Fibroblast of pulmonary artery (primary cell): ENCODE measurements around the gene ZDHHC9.

ENCODE experiments used
- DNase-seq: peaks from one replicate; pipeline ENCODE4 v3.0.0-alpha.2; 2010; ENCODE audit warnings: low read depth
- H3K4me3 ChIP-seq: replicated peaks from 2 replicates; pipeline ENCODE4 v1.5.1; 2011; ENCODE audit warnings: low read depth, mild to moderate bottlenecking, control low read depth, low read length, moderate library complexity
- TF ChIP-seq, protein P1 (sequence below): IDR thresholded peaks from 2 replicates; pipeline ENCODE4 v1.5.1; 2011; ENCODE audit warnings: mild to moderate bottlenecking, control low read depth, low read length, inconsistent platforms; ENCODE audit errors: missing control alignments

ZDHHC9 gene

DNA sequence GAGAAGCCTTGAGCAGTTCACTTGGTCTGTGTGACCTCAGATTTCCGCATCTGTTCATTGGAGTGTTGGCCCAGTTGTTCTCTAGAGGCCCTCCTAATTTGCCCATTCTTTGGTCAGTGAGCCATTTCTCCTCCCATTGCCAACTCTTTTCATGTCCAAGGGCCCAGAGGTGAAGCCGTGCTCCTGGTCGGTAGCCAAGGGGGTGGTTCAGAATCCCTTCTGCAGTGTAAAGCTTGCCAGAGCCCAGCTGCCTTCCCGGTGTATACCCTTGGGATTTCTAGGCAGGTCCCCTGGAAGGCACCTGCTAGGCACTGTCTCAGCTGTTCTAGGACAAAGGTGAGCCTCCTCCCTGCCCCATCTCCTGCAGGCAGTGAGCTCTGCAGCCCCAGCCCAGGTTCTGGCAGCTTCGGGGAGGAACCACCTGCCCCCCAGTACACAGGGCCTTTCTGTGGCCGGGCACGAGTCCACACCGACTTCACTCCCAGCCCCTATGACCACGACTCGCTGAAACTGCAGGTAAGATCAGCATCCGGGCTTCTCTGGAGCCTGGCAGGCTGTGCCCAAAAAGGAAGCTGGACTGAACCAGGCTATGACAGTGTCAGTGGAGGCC is 51.6 kb downstream of the ZDHHC9 start:
- DNase-seq, result no peak
- TF ChIP-seq, protein P1, sequence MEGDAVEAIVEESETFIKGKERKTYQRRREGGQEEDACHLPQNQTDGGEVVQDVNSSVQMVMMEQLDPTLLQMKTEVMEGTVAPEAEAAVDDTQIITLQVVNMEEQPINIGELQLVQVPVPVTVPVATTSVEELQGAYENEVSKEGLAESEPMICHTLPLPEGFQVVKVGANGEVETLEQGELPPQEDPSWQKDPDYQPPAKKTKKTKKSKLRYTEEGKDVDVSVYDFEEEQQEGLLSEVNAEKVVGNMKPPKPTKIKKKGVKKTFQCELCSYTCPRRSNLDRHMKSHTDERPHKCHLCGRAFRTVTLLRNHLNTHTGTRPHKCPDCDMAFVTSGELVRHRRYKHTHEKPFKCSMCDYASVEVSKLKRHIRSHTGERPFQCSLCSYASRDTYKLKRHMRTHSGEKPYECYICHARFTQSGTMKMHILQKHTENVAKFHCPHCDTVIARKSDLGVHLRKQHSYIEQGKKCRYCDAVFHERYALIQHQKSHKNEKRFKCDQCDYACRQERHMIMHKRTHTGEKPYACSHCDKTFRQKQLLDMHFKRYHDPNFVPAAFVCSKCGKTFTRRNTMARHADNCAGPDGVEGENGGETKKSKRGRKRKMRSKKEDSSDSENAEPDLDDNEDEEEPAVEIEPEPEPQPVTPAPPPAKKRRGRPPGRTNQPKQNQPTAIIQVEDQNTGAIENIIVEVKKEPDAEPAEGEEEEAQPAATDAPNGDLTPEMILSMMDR, result no peak

DNA sequence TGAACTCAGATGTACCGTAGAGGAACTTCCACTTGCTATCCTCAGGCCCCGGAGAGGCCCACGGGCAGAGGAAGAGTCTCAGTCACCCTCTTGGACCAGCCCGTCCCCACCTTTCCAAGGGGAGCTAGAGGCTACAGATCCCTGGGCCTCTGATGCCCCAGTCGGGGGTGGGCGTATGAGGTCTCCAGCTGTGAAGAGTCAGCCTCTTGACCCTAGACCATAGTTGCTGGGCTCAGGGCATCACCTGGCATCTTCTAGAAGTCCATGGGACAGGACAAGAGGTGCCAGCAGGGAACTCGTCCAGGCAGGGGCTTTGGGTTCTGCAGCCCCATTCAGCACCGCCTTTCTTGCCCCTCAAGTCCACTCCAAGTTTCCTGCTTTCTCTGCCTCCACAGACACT is 52.4 kb downstream of the ZDHHC9 start:
- no peak for DNase-seq
- TF ChIP-seq, protein P1, result no peak
- H3K4me3 ChIP-seq, result no peak overlapping the region

More for the DNA sequence above, 51.6 kb downstream of the ZDHHC9 start:
- H3K4me3 ChIP-seq, result no peak overlapping the region

GRCh38 chrX:129790808-129791207 is 52.9 kb downstream of the ZDHHC9 start:
- TF ChIP-seq, protein P1, result no peak
- DNase-seq, result no peak
- H3K4me3 ChIP-seq, result no peak overlapping the region

GRCh38 chrX:129790146-129790545 is 53.5 kb downstream of the ZDHHC9 start:
- TF ChIP-seq, protein P1, result no peak
- no peak for DNase-seq
- no peak overlapping the region for H3K4me3 ChIP-seq

- H3K4me3 ChIP-seq, result no peak overlapping the region
- DNase-seq, result no peak
- TF ChIP-seq, protein P1, result no peak
These were observed 55.2 kb downstream of the ZDHHC9 start for GRCh38 chrX:129788527-129788926.

GRCh38 chrX:129787336-129788055 is 56.2 kb downstream of the ZDHHC9 start:
- TF ChIP-seq, protein P1, result no peak
- no peak for DNase-seq
- no peak overlapping the region for H3K4me3 ChIP-seq
